HEK293 (cell line): ENCODE results near the gene C8A.

ENCODE experiments used
- CTCF ChIA-PET: fragments of 350-600 bp; formaldehyde crosslinking; extraction: SDS; loops from one replicate; lab custom pipeline; 2021; ENCODE audit warnings: antibody characterized with exemption; lab: Yijun Ruan, JAX
- POLR2A ChIA-PET: fragments of 300-600 bp; formaldehyde crosslinking; extraction: SDS; loops from one replicate; lab custom pipeline; 2020; ENCODE audit warnings: antibody characterized with exemption, inconsistent platforms; lab: Yijun Ruan, JAX
- H3K27ac ChIP-seq: fragments of 200-500 bp; sonication (Bioruptor generic); 2 replicates; pipeline ENCODE4 v1.5.1; 2014; ENCODE audit warnings: low read depth, low read length, control low read depth, inconsistent platforms; ENCODE audit errors: extremely low read depth
- H3K36me3 ChIP-seq, 2 experiments: fragments of 200-500 bp in 1 of 2; sonication (Bioruptor generic) in 1 of 2; 1 replicate in 1 of 2; 2 replicates in 1 of 2; pipeline ENCODE4 v1.5.1; 2014 to 2017; ENCODE audit warnings: inconsistent platforms in 2 of 2, low read length in 2 of 2; ENCODE audit not compliant: control insufficient read depth in 2 of 2, insufficient read depth in 1 of 2
- H3K4me1 ChIP-seq: fragments of 200-500 bp; sonication (Bioruptor generic); 2 replicates; pipeline ENCODE4 v1.5.1; 2014; ENCODE audit warnings: mild to moderate bottlenecking, low read length, inconsistent platforms; ENCODE audit not compliant: control insufficient read depth, insufficient read depth
- H3K4me3 ChIP-seq: 2 replicates; pipeline ENCODE4 v1.5.1; 2011; ENCODE audit warnings: low read depth, mild to moderate bottlenecking, control low read depth, low read length, moderate library complexity
- H3K9me3 ChIP-seq: fragments of 200-500 bp; sonication (Bioruptor generic); 2 replicates; pipeline ENCODE4 v1.5.1; 2014; ENCODE audit warnings: low read depth, low read length, inconsistent platforms; ENCODE audit not compliant: control insufficient read depth, insufficient read depth
- HOXA7 ChIP-seq: sonication (generic); formaldehyde crosslinking; IDR thresholded peaks from 2 replicates; pipeline ENCODE4 v1.8.1; 2022; ENCODE audit warnings: missing genetic modification reagents, borderline replicate concordance
- MYNN ChIP-seq: fragments of 450-650 bp; formaldehyde crosslinking; IDR thresholded peaks from 2 replicates; pipeline ENCODE4 v1.5.1; 2016; ENCODE audit warnings: missing biosample characterization, missing genetic modification characterization, borderline replicate concordance
- SCRT1 ChIP-seq: fragments of 450-650 bp; formaldehyde crosslinking; IDR thresholded peaks from 2 replicates; pipeline ENCODE4 v1.5.1; 2016; ENCODE audit warnings: missing biosample characterization, missing genetic modification characterization, borderline replicate concordance
- SP2 ChIP-seq: fragments of 450-650 bp; formaldehyde crosslinking; IDR thresholded peaks from 2 replicates; pipeline ENCODE4 v1.5.1; 2016; ENCODE audit warnings: missing biosample characterization, missing genetic modification characterization
- YY2 ChIP-seq: fragments of 450-650 bp; formaldehyde crosslinking; IDR thresholded peaks from 2 replicates; pipeline ENCODE4 v1.5.1; 2016; ENCODE audit warnings: missing biosample characterization, missing genetic modification characterization
- ZNF112 ChIP-seq: fragments of 450-650 bp; formaldehyde crosslinking; IDR thresholded peaks from 2 replicates; pipeline ENCODE4 v1.5.0; 2017; ENCODE audit warnings: missing biosample characterization, missing genetic modification characterization
- ZNF114 ChIP-seq: fragments of 450-650 bp; formaldehyde crosslinking; IDR thresholded peaks from 2 replicates; pipeline ENCODE4 v1.5.0; 2017; ENCODE audit warnings: missing biosample characterization, missing genetic modification characterization
- ZNF280D ChIP-seq: fragments of 450-650 bp; formaldehyde crosslinking; IDR thresholded peaks from 2 replicates; pipeline ENCODE4 v1.5.1; 2016; ENCODE audit warnings: missing biosample characterization, missing genetic modification characterization
- ZNF354C ChIP-seq: fragments of 450-650 bp; formaldehyde crosslinking; IDR thresholded peaks from 2 replicates; pipeline ENCODE4 v1.5.1; 2016; ENCODE audit warnings: missing biosample characterization, missing genetic modification characterization, low read depth, borderline replicate concordance
- ZNF473 ChIP-seq: fragments of 450-650 bp; formaldehyde crosslinking; IDR thresholded peaks from 2 replicates; pipeline ENCODE4 v1.5.1; 2017; ENCODE audit warnings: missing biosample characterization, missing genetic modification characterization
- ZNF518A ChIP-seq: fragments of 450-650 bp; formaldehyde crosslinking; conservative IDR thresholded peaks from 2 replicates; pipeline ENCODE4 v1.5.1; 2016; ENCODE audit warnings: low read depth, missing biosample characterization, missing genetic modification characterization
- ZNF555 ChIP-seq: fragments of 450-650 bp; formaldehyde crosslinking; conservative IDR thresholded peaks from 2 replicates; pipeline ENCODE4 v1.5.1; 2017; ENCODE audit warnings: missing biosample characterization, mild to moderate bottlenecking, missing genetic modification characterization, inconsistent platforms
- ZNF639 ChIP-seq: fragments of 450-650 bp; formaldehyde crosslinking; IDR thresholded peaks from 2 replicates; pipeline ENCODE4 v1.5.1; 2016; ENCODE audit warnings: missing biosample characterization, missing genetic modification characterization
- ZNF654 ChIP-seq: fragments of 450-650 bp; formaldehyde crosslinking; IDR thresholded peaks from 2 replicates; pipeline ENCODE4 v1.5.1; 2016; ENCODE audit warnings: low read depth, missing biosample characterization, missing genetic modification characterization
- ZNF677 ChIP-seq: fragments of 450-650 bp; IDR thresholded peaks from 2 replicates; pipeline ENCODE4 v1.5.0; 2018; ENCODE audit warnings: missing biosample characterization, mild to moderate bottlenecking, missing genetic modification characterization, moderate library complexity
- ZNF76 ChIP-seq: fragments of 450-650 bp; formaldehyde crosslinking; IDR thresholded peaks from 2 replicates; pipeline ENCODE4; 2016; ENCODE audit warnings: low read depth, missing biosample characterization, missing genetic modification characterization, borderline replicate concordance

C8A gene

GRCh38 chr1:56922507-56922906 is 67.9 kb downstream of the C8A start (continued):
- no peak for TF ChIP-seq ZNF280D (tag by site-specific recombination)
- no peak for TF ChIP-seq YY2
- TF ChIP-seq ZNF518A: no peak
- TF ChIP-seq SP2 (tag by site-specific recombination): no peak
- no peak for TF ChIP-seq ZNF76 (tag by site-specific recombination)
- TF ChIP-seq ZNF114 (tag by site-specific recombination): no peak
- TF ChIP-seq ZNF473: no peak
- no peak for TF ChIP-seq ZNF677 (tag by site-specific recombination)
- TF ChIP-seq MYNN (tag by site-specific recombination): no peak
- no peak for TF ChIP-seq ZNF555
- no peak for TF ChIP-seq ZNF112 (tag by site-specific recombination)
- no peak for TF ChIP-seq HOXA7

GRCh38 chr1:56923201-56923600 is 68.6 kb downstream of the C8A start:
- POLR2A ChIA-PET: no interaction called here
- Histone ChIP-seq H3K4me1 (no peaks in the 10 kb centered on the region), H3K27ac (no peak overlapping the region)
- no peak for TF ChIP-seq ZNF654 (tag by site-specific recombination)
- TF ChIP-seq, all 188 proteins: peak for 0
- no peaks in the 10 kb centered on the region for H3K9me3 ChIP-seq
- H3K4me3 ChIP-seq: no peak overlapping the region
- H3K36me3 ChIP-seq: no peaks in the 10 kb centered on the region
- CTCF ChIA-PET: interaction anchor here (0.6 kb wide), 1 partner anchor 15 kb away, joined by 4 read pairs; no protein-coding TSS in a partner anchor

- Histone ChIP-seq H3K4me3 (no peak overlapping the region), H3K4me1 (no peaks in the 10 kb centered on the region), H3K36me3 (no peaks in the 10 kb centered on the region), H3K27ac (no peak overlapping the region), H3K9me3 (no peaks in the 10 kb centered on the region)
- POLR2A ChIA-PET: no interaction called here
- TF ChIP-seq ZNF354C: no peak
- TF ChIP-seq SCRT1: no peak
- no peak for TF ChIP-seq ZNF639
- TF ChIP-seq, all 188 proteins: peak for 0
- CTCF ChIA-PET: interaction anchor here (0.6 kb wide), 1 partner anchor 99 kb away, joined by 3 read pairs; no protein-coding TSS in a partner anchor
These were observed 69.5 kb downstream of the C8A start for GRCh38 chr1:56924116-56924515.
